Keratinocyte (primary cell): ENCODE data around the gene FBLN1. TPM values are rescaled to one million over a fixed set of nuclear protein-coding genes. Genes with fewer than 3 reads are reported as not detected.

ENCODE experiments used
- DNase-seq: peaks from one replicate; pipeline ENCODE4 v3.0.0-alpha.2; 2011; ENCODE audit warnings: low read depth, missing footprints, low spot score
- FAIRE-seq: peaks from 2 replicates; lab custom pipeline; 2011; peaks lifted over from hg19 to GRCh38; lab: Jason Lieb, UNC
- H2AFZ ChIP-seq: 2 replicates; pipeline ENCODE4 v1.6.0; 2012; ENCODE audit warnings: low read length, control low read depth, inconsistent platforms; ENCODE audit not compliant: control insufficient read depth
- H3K27ac ChIP-seq: 2 replicates; pipeline ENCODE4 v1.5.1; 2011; ENCODE audit warnings: low read length; ENCODE audit not compliant: control insufficient read depth, insufficient read depth
- H3K27me3 ChIP-seq: 3 replicates; pipeline ENCODE4 v1.6.0; 2011; ENCODE audit warnings: low read length; ENCODE audit not compliant: control insufficient read depth, insufficient read depth; ENCODE audit errors: extremely low read depth
- H3K36me3 ChIP-seq, 2 experiments: 2 replicates in 1 of 2; 3 replicates in 1 of 2; pipeline ENCODE4 v1.5.1; 2011; ENCODE audit warnings: low read length in 2 of 2, mild to moderate bottlenecking in 1 of 2; ENCODE audit not compliant: control insufficient read depth in 2 of 2, insufficient read depth in 2 of 2; ENCODE audit errors: extremely low read depth in 1 of 2
- H3K4me1 ChIP-seq: 3 replicates; pipeline ENCODE4 v1.5.1; 2011; ENCODE audit warnings: low read length; ENCODE audit not compliant: control insufficient read depth, insufficient read depth; ENCODE audit errors: extremely low read depth
- H3K4me2 ChIP-seq: 3 replicates; pipeline ENCODE4 v1.6.0; 2011; ENCODE audit warnings: low read depth, low read length; ENCODE audit not compliant: control insufficient read depth, insufficient read depth; ENCODE audit errors: extremely low read depth
- H3K4me3 ChIP-seq, 3 experiments: fragments of 200-600 bp in 1 of 3; sonication (generic) in 1 of 3; 2 replicates in 2 of 3; 3 replicates in 1 of 3; pipeline ENCODE4 v1.5.1; 2011 to 2016; ENCODE audit warnings: low read length in 3 of 3, mild to moderate bottlenecking in 3 of 3, control low read depth in 2 of 3, inconsistent platforms in 1 of 3, low read depth in 1 of 3, mixed read lengths in 1 of 3, mixed run types in 1 of 3, moderate library complexity in 1 of 3; ENCODE audit not compliant: control insufficient read depth in 2 of 3, insufficient read depth in 2 of 3; ENCODE audit errors: extremely low read depth in 1 of 3
- H3K79me2 ChIP-seq: 2 replicates; pipeline ENCODE4 v1.6.0; 2012; ENCODE audit warnings: low read length; ENCODE audit not compliant: control insufficient read depth, insufficient read depth
- H3K9ac ChIP-seq: 3 replicates; pipeline ENCODE4 v1.6.0; 2011; ENCODE audit warnings: low read length; ENCODE audit not compliant: control insufficient read depth, insufficient read depth; ENCODE audit errors: extremely low read depth
- H3K9me1 ChIP-seq: 3 replicates; pipeline ENCODE4 v1.6.0; 2011; ENCODE audit warnings: low read length; ENCODE audit not compliant: control insufficient read depth, insufficient read depth; ENCODE audit errors: extremely low read depth
- H3K9me3 ChIP-seq: 2 replicates; pipeline ENCODE4 v1.5.1; 2012; ENCODE audit warnings: low read depth, low read length; ENCODE audit not compliant: control insufficient read depth
- H4K20me1 ChIP-seq: 3 replicates; pipeline ENCODE4 v1.6.0; 2011; ENCODE audit warnings: low read length; ENCODE audit not compliant: control insufficient read depth, insufficient read depth; ENCODE audit errors: extremely low read depth
- EZH2 ChIP-seq: IDR thresholded peaks from one replicate; pipeline ENCODE4 v1.6.1; 2012; ENCODE audit warnings: inconsistent platforms, mild to moderate bottlenecking, low read length, moderate library complexity
- dilution Hi-C: fragments of 300-500 bp; cut with MboI; formaldehyde crosslinking; loops from one replicate; pipeline ENCODE4 v1.7.0; 2020; ENCODE audit warnings: low sequenced_read_pairs; ENCODE audit not compliant: extremely low pct_ligation_motif_present
- polyA plus RNA-seq, 5 experiments: library from polyadenylated mRNA; depleted of rRNA in 3 of 5; stranded (reverse) in 3 of 5; stranded (forward) in 1 of 5; unstranded in 1 of 5; fragments of >200 nt; gene quantifications; 1 replicate in 1 of 5; 2 replicates in 3 of 5; 3 replicates in 1 of 5; pipeline versions ENCODE4 v1.2.1 to v1.2.3, GENCODE V29; 2011 to 2012; ENCODE audit warnings: missing spikeins in 2 of 5, low read depth in 1 of 5, low replicate concordance in 1 of 5
- TF ChIP-seq, protein P1 (sequence below), 3 experiments: IDR thresholded peaks in 1 of 3; conservative IDR thresholded peaks in 1 of 3; optimal IDR thresholded peaks in 1 of 3; 2 replicates in 2 of 3; 3 replicates in 1 of 3; pipeline versions ENCODE3 to v1.5.1; 2011; ENCODE audit warnings: low read length in 3 of 3, mild to moderate bottlenecking in 3 of 3, moderate library complexity in 2 of 3, control low read depth in 1 of 3, inconsistent platforms in 1 of 3; ENCODE audit not compliant: insufficient read depth in 2 of 3; ENCODE audit errors: extremely low read depth in 1 of 3

The FBLN1 gene
- polyA plus RNA-seq, 1 donor (not counting 4 experiments of a cell fraction or from before 2014, with no cell fraction given) = 13.7 TPM

GRCh38 chr22:45518136-45518535 lies 15.5 kb downstream of the FBLN1 start:
- Histone ChIP-seq H3K4me2 (no peak overlapping the region), H3K9ac (no peak overlapping the region), H3K79me2 (no peaks in the 10 kb centered on the region), H3K9me3 (no peaks in the 10 kb centered on the region), H3K4me3 (no peak overlapping the region), H3K27me3 (no peaks in the 10 kb centered on the region), H3K9me1 (no peaks in the 10 kb centered on the region), H3K36me3 (no peaks in the 10 kb centered on the region), H2AFZ (no peak overlapping the region), H3K27ac (no peak overlapping the region), H3K4me1 (peaks cover 4% of the 10 kb centered on the region), H4K20me1 (no peaks in the 10 kb centered on the region)
- dilution Hi-C loops = no loop called here
- FAIRE-seq (no peak), DNase-seq (no peak)
- no peak for TF ChIP-seq EZH2
- TF ChIP-seq, protein P1, sequence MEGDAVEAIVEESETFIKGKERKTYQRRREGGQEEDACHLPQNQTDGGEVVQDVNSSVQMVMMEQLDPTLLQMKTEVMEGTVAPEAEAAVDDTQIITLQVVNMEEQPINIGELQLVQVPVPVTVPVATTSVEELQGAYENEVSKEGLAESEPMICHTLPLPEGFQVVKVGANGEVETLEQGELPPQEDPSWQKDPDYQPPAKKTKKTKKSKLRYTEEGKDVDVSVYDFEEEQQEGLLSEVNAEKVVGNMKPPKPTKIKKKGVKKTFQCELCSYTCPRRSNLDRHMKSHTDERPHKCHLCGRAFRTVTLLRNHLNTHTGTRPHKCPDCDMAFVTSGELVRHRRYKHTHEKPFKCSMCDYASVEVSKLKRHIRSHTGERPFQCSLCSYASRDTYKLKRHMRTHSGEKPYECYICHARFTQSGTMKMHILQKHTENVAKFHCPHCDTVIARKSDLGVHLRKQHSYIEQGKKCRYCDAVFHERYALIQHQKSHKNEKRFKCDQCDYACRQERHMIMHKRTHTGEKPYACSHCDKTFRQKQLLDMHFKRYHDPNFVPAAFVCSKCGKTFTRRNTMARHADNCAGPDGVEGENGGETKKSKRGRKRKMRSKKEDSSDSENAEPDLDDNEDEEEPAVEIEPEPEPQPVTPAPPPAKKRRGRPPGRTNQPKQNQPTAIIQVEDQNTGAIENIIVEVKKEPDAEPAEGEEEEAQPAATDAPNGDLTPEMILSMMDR (optimal IDR thresholded peaks at IDR 0.05 in 1 of 3, IDR thresholded peaks at IDR 0.05 in 1 of 3, conservative IDR thresholded peaks at IDR 0.05 in 1 of 3; ENCODE audit: extremely low read depth in 1 of 3, insufficient read depth in 2 of 3, low read length in 3 of 3) = no peak

DNA sequence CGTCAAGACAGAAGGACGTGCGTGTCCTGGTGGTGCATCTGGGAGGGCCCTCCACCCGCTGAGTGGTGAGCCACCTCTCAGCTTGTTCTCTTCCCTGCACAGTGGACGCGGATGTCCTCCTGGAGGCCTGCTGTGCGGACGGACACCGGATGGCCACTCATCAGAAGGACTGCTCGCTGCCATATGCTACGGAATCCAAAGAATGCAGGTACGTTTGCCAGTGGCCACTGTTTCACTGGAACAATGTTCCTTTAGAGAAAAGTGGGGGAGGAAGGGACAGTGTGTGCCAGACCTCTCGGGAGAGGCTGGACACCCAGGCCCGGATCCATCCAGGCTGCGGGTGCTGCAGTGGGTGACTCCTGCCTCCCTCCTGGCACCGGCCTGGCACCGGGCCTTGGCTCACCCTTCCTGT lies 15.9 kb downstream of the FBLN1 start:
- Histone ChIP-seq H3K9me1 (no peaks in the 10 kb centered on the region), H3K9me3 (no peaks in the 10 kb centered on the region), H4K20me1 (no peaks in the 10 kb centered on the region), H3K4me3 (no peak overlapping the region), H3K79me2 (no peaks in the 10 kb centered on the region), H3K4me2 (no peak overlapping the region), H3K9ac (no peak overlapping the region), H2AFZ (no peak overlapping the region), H3K4me1 (peaks cover 4% of the 10 kb centered on the region), H3K36me3 (no peaks in the 10 kb centered on the region), H3K27ac (no peak overlapping the region), H3K27me3 (no peaks in the 10 kb centered on the region)
- no peak for TF ChIP-seq EZH2
- TF ChIP-seq, protein P1 (optimal IDR thresholded peaks at IDR 0.05 in 1 of 3, IDR thresholded peaks at IDR 0.05 in 1 of 3, conservative IDR thresholded peaks at IDR 0.05 in 1 of 3; ENCODE audit: extremely low read depth in 1 of 3, insufficient read depth in 2 of 3, low read length in 3 of 3) = no peak
- no peak for DNase-seq
- dilution Hi-C loops = no loop called here
- no peak for FAIRE-seq
